Neural progenitor cell (in vitro differentiated cells): Measurements from ENCODE around the gene ZNF732.

Experiments used
- CTCF ChIP-seq: fragments of 200-600 bp; sonication (generic); IDR thresholded peaks from 2 replicates; pipeline ENCODE4 v1.5.1; 2017; ENCODE audit warnings: antibody characterized with exemption, mild to moderate bottlenecking
- EZH2 ChIP-seq: fragments of 200-600 bp; sonication (generic); IDR thresholded peaks from 2 replicates; pipeline ENCODE4 v1.6.1; 2017; ENCODE audit warnings: antibody characterized with exemption, mild to moderate bottlenecking, moderate library complexity
- EZH2phosphoT487 ChIP-seq: fragments of 200-600 bp; sonication (generic); IDR thresholded peaks from 2 replicates; pipeline ENCODE4 v1.6.1; 2017; ENCODE audit warnings: antibody characterized with exemption

DNA sequence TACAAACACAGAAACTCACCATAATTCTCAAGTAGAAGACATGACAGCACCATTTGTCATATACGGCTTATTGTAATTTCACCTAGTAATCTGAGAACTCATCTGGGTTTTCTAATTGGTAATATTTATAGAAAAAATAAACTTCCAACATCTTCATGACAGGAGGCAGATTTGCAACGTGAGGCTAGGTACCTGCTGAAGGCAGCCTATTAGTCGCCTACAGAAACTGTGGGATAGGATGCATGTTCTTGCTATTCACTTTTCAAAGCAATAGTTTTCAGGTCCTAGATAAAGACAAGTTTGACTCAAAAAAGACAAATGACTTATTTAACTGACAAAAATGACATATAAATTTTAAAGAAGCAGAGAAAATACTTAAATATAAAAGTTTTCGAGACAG, 2.9 kb downstream of the ZNF732 start:
- no peak for TF ChIP-seq CTCF
- no peak for TF ChIP-seq EZH2
- TF ChIP-seq EZH2phosphoT487, result no peak
